HepG2 (cell line): Measurements from ENCODE around the gene LAMB4. TPM values are rescaled to one million over a fixed set of nuclear protein-coding genes. Genes with fewer than 3 reads are reported as not detected.

ENCODE experiments used
- ATAC-seq: fragments of 200-7000 bp; cut with Tn5 transposase; 3 replicates; pipeline ENCODE4 v1.9.1; 2020; ENCODE audit warnings: mild to moderate bottlenecking, moderate library complexity
- BruUV-seq: library from RNA; stranded (reverse); fragments of 400-500 nt; replicated peaks from 2 replicates; lab custom pipeline; 2021; lab: Mats Ljungman, UMichigan
- CTCF ChIA-PET: fragments of 300-600 bp; formaldehyde crosslinking; extraction: SDS; loops from one replicate; lab custom pipeline; 2021; ENCODE audit warnings: low total read pairs, inconsistent platforms, low intra/inter-chr PET ratio; lab: Yijun Ruan, JAX
- POLR2A ChIA-PET: fragments of 350-600 bp; sonication (Branson Sonifier 250); formaldehyde crosslinking; loops from one replicate; lab custom pipeline; 2020; ENCODE audit warnings: antibody characterized with exemption, inconsistent platforms; lab: Yijun Ruan, JAX
- DNase-seq: peaks from one replicate; pipeline ENCODE4 v3.0.0-alpha.2; 2015; ENCODE audit warnings: low spot score
- FAIRE-seq: peaks from 3 replicates; lab custom pipeline; 2011; peaks lifted over from hg19 to GRCh38; lab: Jason Lieb, UNC
- H2AFZ ChIP-seq: one replicate; pipeline ENCODE4 v1.6.1; 2011; ENCODE audit warnings: low read length, inconsistent platforms
- H3K27ac ChIP-seq: fragments of 300-600 bp; 3 replicates; pipeline ENCODE4 v1.8.0; 2011; ENCODE audit warnings: mixed run types, mild to moderate bottlenecking, mixed read lengths, low read length, inconsistent platforms; ENCODE audit not compliant: insufficient read depth; ENCODE audit errors: extremely low read length
- H3K27me3 ChIP-seq, 2 experiments: fragments of 200-600 bp in 1 of 2; 2 replicates in 1 of 2; 3 replicates in 1 of 2; pipeline versions ENCODE4 v1.6.0 to v1.8.0; 2011; ENCODE audit warnings: low read length in 2 of 2, mild to moderate bottlenecking in 2 of 2, moderate library complexity in 2 of 2, inconsistent platforms in 1 of 2; ENCODE audit not compliant: insufficient read depth in 2 of 2, control insufficient read depth in 1 of 2
- H3K36me3 ChIP-seq, 2 experiments: fragments of 200-600 bp in 1 of 2; replicated peaks in 1 of 2; 2 replicates in 1 of 2; 3 replicates in 1 of 2; pipeline versions ENCODE4 v1.5.1 to v1.8.0; 2011; ENCODE audit warnings: low read length in 2 of 2, inconsistent platforms in 1 of 2; ENCODE audit not compliant: insufficient read depth in 2 of 2, control insufficient read depth in 1 of 2
- H3K4me1 ChIP-seq: 2 replicates; pipeline ENCODE4 v1.5.1; 2012; ENCODE audit warnings: low read length, inconsistent platforms; ENCODE audit not compliant: insufficient read depth
- H3K4me2 ChIP-seq: 2 replicates; pipeline ENCODE4 v1.6.0; 2011; ENCODE audit warnings: low read depth, low read length, inconsistent platforms
- H3K4me3 ChIP-seq, 3 experiments: fragments of 200-600 bp in 1 of 3; sonication (generic), shearing (Covaris generic) in 1 of 3; replicated peaks in 1 of 3; 2 replicates each; pipeline ENCODE4 v1.5.1; 2011 to 2016; ENCODE audit warnings: low read length in 3 of 3, inconsistent platforms in 2 of 3, low read depth in 2 of 3, mild to moderate bottlenecking in 2 of 3, control low read depth in 1 of 3, mixed read lengths in 1 of 3; ENCODE audit not compliant: insufficient read depth in 1 of 3
- H3K79me2 ChIP-seq: one replicate; pipeline ENCODE4 v1.6.1; 2011; ENCODE audit warnings: low read length, inconsistent platforms; ENCODE audit not compliant: insufficient read depth
- H3K9ac ChIP-seq: 2 replicates; pipeline ENCODE4 v1.6.0; 2011; ENCODE audit warnings: mild to moderate bottlenecking, low read depth, low read length, inconsistent platforms; ENCODE audit not compliant: insufficient read depth
- H3K9me3 ChIP-seq: 2 replicates; pipeline ENCODE4 v1.5.1; 2012; ENCODE audit warnings: mild to moderate bottlenecking, low read length
- H4K20me1 ChIP-seq: 2 replicates; pipeline ENCODE4 v1.6.0; 2011; ENCODE audit warnings: inconsistent platforms, mild to moderate bottlenecking, low read length, moderate library complexity; ENCODE audit not compliant: insufficient read depth
- CCDC6 ChIP-seq: sonication (generic); formaldehyde crosslinking; IDR thresholded peaks from 2 replicates; pipeline ENCODE4 v1.8.1; 2022; ENCODE audit warnings: mild to moderate bottlenecking, missing genetic modification reagents, moderate library complexity
- IRX3 ChIP-seq: sonication (generic); formaldehyde crosslinking; IDR thresholded peaks from 2 replicates; pipeline ENCODE4 v1.8.1; 2023; ENCODE audit warnings: mild to moderate bottlenecking, low read depth, missing genetic modification reagents, borderline replicate concordance
- KDM6A ChIP-seq: IDR thresholded peaks from 2 replicates; pipeline ENCODE4 v1.6.1; 2016; ENCODE audit warnings: low read depth
- SIX1 ChIP-seq: sonication (generic); formaldehyde crosslinking; IDR thresholded peaks from 2 replicates; pipeline ENCODE4 v1.4.0; 2020; ENCODE audit warnings: missing genetic modification reagents, borderline replicate concordance
- ZNF383 ChIP-seq: sonication (generic); formaldehyde crosslinking; IDR thresholded peaks from 2 replicates; pipeline ENCODE4 v1.4.0; 2020; ENCODE audit warnings: missing genetic modification reagents, mild to moderate bottlenecking, borderline replicate concordance
- ZNF792 ChIP-seq: IDR thresholded peaks from 2 replicates; pipeline ENCODE4 v1.6.1; 2016
- WGBS: methylation state at CpG from one replicate; pipeline ENCODE4 v1.1.6; 2017; ENCODE audit warnings: low lambda C conversion rate; 5-methylcytosine and 5-hydroxymethylcytosine counted together
- in situ Hi-C: cut with HindIII; loops from 2 replicates; pipeline ENCODE4 v1.10.0; 2017; ENCODE audit warnings: low pct_unique_long_range_greater_than_20kb; ENCODE audit not compliant: extremely low pct_ligation_motif_present
- intact Hi-C: fragments of 100-400 bp; cut with micrococcal nuclease; formaldehyde crosslinking; loops from one replicate; pipeline ENCODE4 v1.10.0; 2022; ENCODE audit not compliant: unreplicated experiment
- polyA plus RNA-seq, 8 experiments: library from polyadenylated mRNA; depleted of rRNA in 3 of 8; stranded (reverse) in 7 of 8; unstranded in 1 of 8; fragments of >200 nt; fragmentation: Illumina TruSeq in 4 of 8; extraction: Trizol in 4 of 8; gene quantifications; 2 replicates each; pipeline versions ENCODE4 v1.2.1 to v1.2.3, GENCODE V29; 2011 to 2016; ENCODE audit warnings: low read depth in 4 of 8, missing spikeins in 1 of 8, mixed read lengths in 1 of 8; ENCODE audit not compliant: insufficient read depth in 1 of 8
- total RNA-seq, 5 experiments: library from RNA; depleted of rRNA; stranded (reverse); fragments of >200 nt; fragmentation: Illumina TruSeq; extraction: Trizol; gene quantifications; 2 replicates each; pipeline ENCODE4 v1.2.3, GENCODE V29; 2016; ENCODE audit warnings: low read depth in 1 of 5
- TF ChIP-seq, protein P1 (sequence below): sonication (generic); formaldehyde crosslinking; IDR thresholded peaks from 2 replicates; pipeline ENCODE4 v1.4.0; 2020; ENCODE audit warnings: missing genetic modification reagents
- TF ChIP-seq, protein P2 (sequence below): sonication (generic); formaldehyde crosslinking; IDR thresholded peaks from 2 replicates; pipeline ENCODE4 v1.4.0; 2020; ENCODE audit warnings: mild to moderate bottlenecking, missing genetic modification reagents

The LAMB4 gene
- total and polyA plus RNA-seq, 2 of the 13 experiments (the other 11 are each of a cell fraction or from before 2014, with no cell fraction given): 0.05 TPM; not detected in 1

DNA sequence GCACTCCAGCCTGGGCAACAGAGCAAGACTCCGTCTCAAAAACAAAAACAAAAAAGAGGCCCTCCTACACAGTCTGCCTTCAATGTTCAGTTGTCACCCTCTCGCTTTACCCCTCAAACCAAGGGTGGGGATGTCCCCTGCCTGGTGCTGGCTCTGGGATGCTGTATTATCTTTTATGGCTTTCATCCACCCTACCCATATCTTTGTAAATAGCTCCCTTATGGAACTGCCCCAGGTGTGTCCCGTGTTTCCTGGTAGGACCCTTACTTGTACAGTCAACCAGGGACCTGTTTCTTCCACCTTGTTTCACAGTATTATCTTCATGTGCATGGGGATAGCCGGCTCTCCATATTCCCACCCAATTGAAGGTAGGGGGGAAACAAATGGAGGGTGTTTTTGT is 111.5 kb downstream of the LAMB4 start:
- TF ChIP-seq IRX3 (CRISPR knock-in tag) (no peak), ZNF383 (CRISPR knock-in tag) (no peak), SIX1 (no peak), KDM6A (CRISPR knock-in tag) (no peak)
- TF ChIP-seq, protein P1, sequence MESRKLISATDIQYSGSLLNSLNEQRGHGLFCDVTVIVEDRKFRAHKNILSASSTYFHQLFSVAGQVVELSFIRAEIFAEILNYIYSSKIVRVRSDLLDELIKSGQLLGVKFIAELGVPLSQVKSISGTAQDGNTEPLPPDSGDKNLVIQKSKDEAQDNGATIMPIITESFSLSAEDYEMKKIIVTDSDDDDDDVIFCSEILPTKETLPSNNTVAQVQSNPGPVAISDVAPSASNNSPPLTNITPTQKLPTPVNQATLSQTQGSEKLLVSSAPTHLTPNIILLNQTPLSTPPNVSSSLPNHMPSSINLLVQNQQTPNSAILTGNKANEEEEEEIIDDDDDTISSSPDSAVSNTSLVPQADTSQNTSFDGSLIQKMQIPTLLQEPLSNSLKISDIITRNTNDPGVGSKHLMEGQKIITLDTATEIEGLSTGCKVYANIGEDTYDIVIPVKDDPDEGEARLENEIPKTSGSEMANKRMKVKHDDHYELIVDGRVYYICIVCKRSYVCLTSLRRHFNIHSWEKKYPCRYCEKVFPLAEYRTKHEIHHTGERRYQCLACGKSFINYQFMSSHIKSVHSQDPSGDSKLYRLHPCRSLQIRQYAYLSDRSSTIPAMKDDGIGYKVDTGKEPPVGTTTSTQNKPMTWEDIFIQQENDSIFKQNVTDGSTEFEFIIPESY (CRISPR knock-in tag): no peak
- Histone ChIP-seq H3K36me3 (no peaks in the 10 kb centered on the region), H3K4me3 (no peak overlapping the region), H3K9ac (no peak overlapping the region), H2AFZ (no peak overlapping the region), H3K4me1 (peaks cover 52% of the 10 kb centered on the region), H3K79me2 (no peaks in the 10 kb centered on the region), H3K9me3 (no peaks in the 10 kb centered on the region), H3K4me2 (no peak overlapping the region), H3K27me3 (peaks cover 0 to 7% of the 10 kb centered on the region in 2 experiments; a peak in 3 of 5 replicates), H4K20me1 (no peaks in the 10 kb centered on the region), H3K27ac (no peak overlapping the region)
- no peak for FAIRE-seq
- in situ Hi-C loops (no loop called here), intact Hi-C loops (loop anchor here (5.0 to 10.0 kb wide), 2 partner anchors 126 to 274 kb away; partner anchors contain the start of genes CBLL1 and DLD)
- CTCF ChIA-PET: no interaction called here
- ATAC-seq: no peak
- 78% methylated on average over 4 of the region's 4 CpGs for WGBS
- no peak for DNase-seq
- POLR2A ChIA-PET: no interaction called here
- no TSS peak for BruUV-seq

DNA sequence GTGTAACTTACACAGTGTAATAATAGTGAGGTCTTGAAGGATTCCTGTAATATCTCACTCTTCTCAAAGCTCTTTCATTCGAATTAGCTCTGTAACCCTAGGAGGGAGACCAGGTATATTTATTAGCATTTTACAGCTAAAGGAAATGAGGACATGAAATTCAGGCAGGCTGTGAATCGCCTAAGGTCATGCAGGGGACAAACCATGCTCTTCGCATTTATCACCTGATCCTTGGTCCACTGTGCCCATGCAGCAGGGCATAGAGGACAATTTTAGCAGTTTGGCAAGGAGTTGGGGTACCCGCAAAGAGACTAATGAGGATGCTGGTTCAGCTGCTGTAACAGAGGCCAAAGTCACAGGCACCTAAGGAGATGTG is 112.4 kb downstream of the LAMB4 start:
- WGBS: 39% methylated on average over 4 of the region's 4 CpGs
- ChIA-PET CTCF (no interaction called here), POLR2A (no interaction called here)
- Histone ChIP-seq H2AFZ (no peak overlapping the region), H3K4me2 (no peak overlapping the region), H3K4me1 (peaks cover 61% of the 10 kb centered on the region), H3K27ac (no peak overlapping the region), H3K4me3 (no peak overlapping the region), H4K20me1 (no peaks in the 10 kb centered on the region), H3K9ac (no peak overlapping the region), H3K9me3 (no peaks in the 10 kb centered on the region), H3K79me2 (no peaks in the 10 kb centered on the region), H3K27me3 (peaks cover 0 to 7% of the 10 kb centered on the region in 2 experiments; a peak in 3 of 5 replicates), H3K36me3 (no peaks in the 10 kb centered on the region)
- no TSS peak for BruUV-seq
- DNase-seq (no peak), ATAC-seq (no peak), FAIRE-seq (no peak)
- in situ Hi-C loops: no loop called here
- intact Hi-C loops: loop anchor here (1.0 to 10.0 kb wide), 3 partner anchors 78 to 273 kb away; partner anchors contain the start of genes CBLL1 and DLD
- TF ChIP-seq, protein P2, sequence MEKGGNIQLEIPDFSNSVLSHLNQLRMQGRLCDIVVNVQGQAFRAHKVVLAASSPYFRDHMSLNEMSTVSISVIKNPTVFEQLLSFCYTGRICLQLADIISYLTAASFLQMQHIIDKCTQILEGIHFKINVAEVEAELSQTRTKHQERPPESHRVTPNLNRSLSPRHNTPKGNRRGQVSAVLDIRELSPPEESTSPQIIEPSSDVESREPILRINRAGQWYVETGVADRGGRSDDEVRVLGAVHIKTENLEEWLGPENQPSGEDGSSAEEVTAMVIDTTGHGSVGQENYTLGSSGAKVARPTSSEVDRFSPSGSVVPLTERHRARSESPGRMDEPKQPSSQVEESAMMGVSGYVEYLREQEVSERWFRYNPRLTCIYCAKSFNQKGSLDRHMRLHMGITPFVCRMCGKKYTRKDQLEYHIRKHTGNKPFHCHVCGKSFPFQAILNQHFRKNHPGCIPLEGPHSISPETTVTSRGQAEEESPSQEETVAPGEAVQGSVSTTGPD: no peak
- TF ChIP-seq CCDC6 (CRISPR knock-in tag) (no peak), ZNF792 (no peak)
